DND-41 (cell line): ENCODE measurements around the gene MORN1.

ENCODE experiments used
- CTCF ChIP-seq: IDR thresholded peaks from 2 replicates; pipeline ENCODE4 v1.5.1; 2012; ENCODE audit warnings: borderline replicate concordance, low read length, moderate library complexity, mild to moderate bottlenecking; ENCODE audit not compliant: poor library complexity, severe bottlenecking; ENCODE audit errors: extremely low read depth
- EZH2 ChIP-seq: IDR thresholded peaks from 3 replicates; pipeline ENCODE4 v1.6.1; 2012; ENCODE audit warnings: borderline replicate concordance, low read depth, mild to moderate bottlenecking, moderate library complexity, low read length, inconsistent platforms; ENCODE audit not compliant: severe bottlenecking

- TF ChIP-seq CTCF (no peak), EZH2 (no peak)
Measured at GRCh38 chr1:2355373-2356261, 35.7 kb downstream of the MORN1 start.
